Measurements from ENCODE around the gene PREB. TPM values are rescaled to one million over a fixed set of nuclear protein-coding genes. Genes with fewer than 3 reads are reported as not detected.

Gene PREB
- total RNA-seq, 1 donor from 2014 or later: 48.9 TPM

GRCh38 chr2:27133195-27133875, 1.1 kb downstream of the PREB start:
- Histone ChIP-seq H2AFZ (ENCODE audit: low read depth, low read length) (no peak overlapping the region), H3K79me2 (ENCODE audit: insufficient read depth, low read length) (peaks cover 26% of the 10 kb centered on the region), H3K9ac (ENCODE audit: low read length) (peak overlapping the region; percentile 93), H3K4me3 (ENCODE audit: insufficient read depth, low read depth, low read length) (peak overlapping the region; percentile 82), H3K36me3 (ENCODE audit: insufficient read depth, low read length) (peaks cover 8% of the 10 kb centered on the region), H3K27ac (ENCODE audit: low read depth, low read length) (no peak overlapping the region), H3K4me1 (ENCODE audit: insufficient read depth, low read length) (peaks cover 9% of the 10 kb centered on the region), H4K20me1 (ENCODE audit: insufficient read depth, low read length) (peaks cover 40% of the 10 kb centered on the region), H3K4me2 (ENCODE audit: low read length) (peak overlapping the region; percentile 94), H3K9me3 (ENCODE audit: insufficient read depth, low read depth, low read length) (no peaks in the 10 kb centered on the region), H3K27me3 (ENCODE audit: insufficient read depth, low read length) (no peaks in the 10 kb centered on the region)
- no peak overlapping the region for H3K27ac Mint-ChIP-seq (ENCODE audit: unreplicated experiment)
- no peak for FAIRE-seq
- peak overlapping the region; percentile 93 for H3K4me3 Mint-ChIP-seq (ENCODE audit: unreplicated experiment)
- H3K9me3 Mint-ChIP-seq (ENCODE audit: unreplicated experiment): no peaks in the 10 kb centered on the region
- H3K27me3 Mint-ChIP-seq (ENCODE audit: low read depth, unreplicated experiment): peaks cover 6% of the 10 kb centered on the region
- no peak for DNase-seq (ENCODE audit: low read depth)
- TF ChIP-seq CTCF (IDR thresholded peaks at IDR 0.05; ENCODE audit: insufficient read depth, low read depth, low read length) (no peak), EZH2 (IDR thresholded peaks at IDR 0.05; ENCODE audit: insufficient read depth, low read length) (no peak)
- peaks cover 12% of the 10 kb centered on the region for H3K36me3 Mint-ChIP-seq (ENCODE audit: low read depth, unreplicated experiment)
- peaks cover 6% of the 10 kb centered on the region for H3K4me1 Mint-ChIP-seq (ENCODE audit: low read depth, unreplicated experiment)

GRCh38 chr2:27131429-27131828, 3.0 kb downstream of the PREB start:
- peaks cover 6% of the 10 kb centered on the region for H3K4me1 Mint-ChIP-seq (ENCODE audit: low read depth, unreplicated experiment)
- no peak overlapping the region for H3K27ac Mint-ChIP-seq (ENCODE audit: unreplicated experiment)
- no peaks in the 10 kb centered on the region for H3K9me3 ChIP-seq (ENCODE audit: insufficient read depth, low read depth, low read length)
- H3K4me2 ChIP-seq (ENCODE audit: low read length): no peak overlapping the region
- no peak overlapping the region for H2AFZ ChIP-seq (ENCODE audit: low read depth, low read length)
- H3K27me3 Mint-ChIP-seq (ENCODE audit: low read depth, unreplicated experiment): peaks cover 2% of the 10 kb centered on the region
- no peaks in the 10 kb centered on the region for H3K27me3 ChIP-seq (ENCODE audit: insufficient read depth, low read length)
- H3K4me3 Mint-ChIP-seq (ENCODE audit: unreplicated experiment): no peak overlapping the region
- peaks cover 26% of the 10 kb centered on the region for H3K79me2 ChIP-seq (ENCODE audit: insufficient read depth, low read length)
- H3K27ac ChIP-seq (ENCODE audit: low read depth, low read length): no peak overlapping the region
- H3K9ac ChIP-seq (ENCODE audit: low read length): no peak overlapping the region
- DNase-seq (ENCODE audit: low read depth) (no peak), FAIRE-seq (no peak)
- peaks cover 12% of the 10 kb centered on the region for H3K36me3 Mint-ChIP-seq (ENCODE audit: low read depth, unreplicated experiment)
- H3K9me3 Mint-ChIP-seq (ENCODE audit: unreplicated experiment): no peaks in the 10 kb centered on the region
- H3K36me3 ChIP-seq (ENCODE audit: insufficient read depth, low read length): peaks cover 8% of the 10 kb centered on the region
- peaks cover 40% of the 10 kb centered on the region for H4K20me1 ChIP-seq (ENCODE audit: insufficient read depth, low read length)
- TF ChIP-seq CTCF (IDR thresholded peaks at IDR 0.05; ENCODE audit: insufficient read depth, low read depth, low read length) (no peak), EZH2 (IDR thresholded peaks at IDR 0.05; ENCODE audit: insufficient read depth, low read length) (no peak)
- H3K4me3 ChIP-seq (ENCODE audit: insufficient read depth, low read depth, low read length): no peak overlapping the region
- peaks cover 9% of the 10 kb centered on the region for H3K4me1 ChIP-seq (ENCODE audit: insufficient read depth, low read length)

GRCh38 chr2:27130396-27130795, 4.0 kb downstream of the PREB start:
- Mint-ChIP-seq H3K27ac (ENCODE audit: unreplicated experiment) (no peak overlapping the region), H3K4me1 (ENCODE audit: low read depth, unreplicated experiment) (peaks cover 6% of the 10 kb centered on the region), H3K4me3 (ENCODE audit: unreplicated experiment) (no peak overlapping the region), H3K27me3 (ENCODE audit: low read depth, unreplicated experiment) (peaks cover 5% of the 10 kb centered on the region), H3K36me3 (ENCODE audit: low read depth, unreplicated experiment) (peaks cover 12% of the 10 kb centered on the region), H3K9me3 (ENCODE audit: unreplicated experiment) (no peaks in the 10 kb centered on the region)
- Histone ChIP-seq H3K4me3 (ENCODE audit: insufficient read depth, low read depth, low read length) (no peak overlapping the region), H3K9me3 (ENCODE audit: insufficient read depth, low read depth, low read length) (no peaks in the 10 kb centered on the region), H4K20me1 (ENCODE audit: insufficient read depth, low read length) (peaks cover 40% of the 10 kb centered on the region), H3K79me2 (ENCODE audit: insufficient read depth, low read length) (peaks cover 26% of the 10 kb centered on the region), H3K4me2 (ENCODE audit: low read length) (no peak overlapping the region), H3K27me3 (ENCODE audit: insufficient read depth, low read length) (no peaks in the 10 kb centered on the region), H3K36me3 (ENCODE audit: insufficient read depth, low read length) (peaks cover 8% of the 10 kb centered on the region), H3K9ac (ENCODE audit: low read length) (no peak overlapping the region), H3K27ac (ENCODE audit: low read depth, low read length) (no peak overlapping the region), H3K4me1 (ENCODE audit: insufficient read depth, low read length) (peaks cover 9% of the 10 kb centered on the region), H2AFZ (ENCODE audit: low read depth, low read length) (no peak overlapping the region)
- no peak for DNase-seq (ENCODE audit: low read depth)
- FAIRE-seq: no peak
- TF ChIP-seq EZH2 (IDR thresholded peaks at IDR 0.05; ENCODE audit: insufficient read depth, low read length) (no peak), CTCF (IDR thresholded peaks at IDR 0.05; ENCODE audit: insufficient read depth, low read depth, low read length) (no peak)
